HG03103 (cell line): Measurements from ENCODE around the gene LRRC8A.
"Not testable (repeated sequence)": the region's sequence is repeated elsewhere in the genome, so short reads cannot be mapped to it uniquely, and the experiment has no call there.

Source experiments
- ATAC-seq: cut with Tn5 transposase; IDR thresholded peaks from one replicate; pipeline ENCODE4 v1.9.1; 2021; ENCODE audit warnings: low read depth; ENCODE audit not compliant: unreplicated experiment

The LRRC8A gene

DNA sequence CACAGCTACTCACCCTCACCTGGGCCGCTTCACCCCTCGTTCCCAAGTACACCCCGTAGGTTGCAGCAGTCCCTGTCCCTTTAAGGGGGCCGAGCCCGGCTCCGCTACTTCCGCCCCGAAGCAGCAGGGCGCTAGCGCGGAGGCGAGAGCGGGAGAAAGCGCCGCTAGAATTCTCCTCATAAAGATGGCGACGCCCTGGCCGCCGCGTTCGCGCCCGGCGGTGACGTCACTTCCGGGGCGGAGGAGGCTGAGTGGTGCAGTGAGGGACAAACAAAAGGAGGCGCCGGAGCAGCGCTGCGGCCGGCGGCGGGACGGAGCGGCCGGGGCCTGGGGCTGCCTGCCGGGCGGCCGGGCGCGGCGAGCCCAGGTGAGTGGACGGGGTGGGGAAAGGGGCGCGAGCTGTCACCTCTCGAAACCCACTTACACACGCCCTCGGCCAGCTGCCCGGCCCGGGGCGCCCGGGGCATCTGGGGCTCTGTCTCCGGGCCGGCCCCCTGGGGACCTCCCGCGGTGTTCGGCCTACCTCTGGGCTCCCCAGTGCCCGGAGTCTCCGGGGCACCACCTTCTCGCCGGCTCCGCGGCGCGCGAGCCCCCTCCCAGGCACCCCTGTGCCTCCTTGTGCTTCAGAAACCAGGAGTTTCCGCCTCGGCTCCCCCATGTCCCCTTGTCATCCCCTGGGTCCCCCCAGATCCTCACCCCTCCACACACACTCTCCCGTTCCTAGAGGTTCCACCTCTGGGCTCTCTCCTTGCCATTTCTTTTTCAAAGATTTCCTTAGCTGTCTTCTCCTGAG is at the start of gene LRRC8A, which contains the start of gene KYAT1:
Gene LRRC8A (plus strand): TSS at position 250 of the 793 bp plus-strand sequence. CDS start 25,032 bp downstream, outside the sequence.
Gene KYAT1 (minus strand): TSS at position 67 of the 793 bp plus-strand sequence. CDS start 36,545 bp downstream, outside the sequence.
- peak; percentile 74 for ATAC-seq

DNA sequence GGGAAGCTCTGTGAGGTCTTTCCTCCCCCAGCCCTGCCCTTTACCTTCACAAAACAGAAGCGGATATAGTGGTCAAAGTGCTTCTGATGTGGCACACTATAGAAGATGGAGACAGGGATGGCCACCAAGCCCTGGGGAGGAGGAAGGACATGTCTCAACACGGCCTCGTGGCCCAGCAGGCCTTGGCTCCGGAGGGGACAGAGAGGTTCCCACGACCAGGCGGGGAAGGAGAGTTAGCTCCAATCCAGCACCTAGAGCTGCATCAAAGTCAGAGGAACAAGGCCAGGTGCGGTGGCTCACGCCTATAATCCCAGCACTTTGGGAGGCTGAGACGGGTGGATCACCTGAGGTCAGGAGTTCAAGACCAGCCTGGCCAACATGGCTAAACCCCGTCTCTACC is 48.2 kb upstream of the LRRC8A start:
- no peak for ATAC-seq

DNA sequence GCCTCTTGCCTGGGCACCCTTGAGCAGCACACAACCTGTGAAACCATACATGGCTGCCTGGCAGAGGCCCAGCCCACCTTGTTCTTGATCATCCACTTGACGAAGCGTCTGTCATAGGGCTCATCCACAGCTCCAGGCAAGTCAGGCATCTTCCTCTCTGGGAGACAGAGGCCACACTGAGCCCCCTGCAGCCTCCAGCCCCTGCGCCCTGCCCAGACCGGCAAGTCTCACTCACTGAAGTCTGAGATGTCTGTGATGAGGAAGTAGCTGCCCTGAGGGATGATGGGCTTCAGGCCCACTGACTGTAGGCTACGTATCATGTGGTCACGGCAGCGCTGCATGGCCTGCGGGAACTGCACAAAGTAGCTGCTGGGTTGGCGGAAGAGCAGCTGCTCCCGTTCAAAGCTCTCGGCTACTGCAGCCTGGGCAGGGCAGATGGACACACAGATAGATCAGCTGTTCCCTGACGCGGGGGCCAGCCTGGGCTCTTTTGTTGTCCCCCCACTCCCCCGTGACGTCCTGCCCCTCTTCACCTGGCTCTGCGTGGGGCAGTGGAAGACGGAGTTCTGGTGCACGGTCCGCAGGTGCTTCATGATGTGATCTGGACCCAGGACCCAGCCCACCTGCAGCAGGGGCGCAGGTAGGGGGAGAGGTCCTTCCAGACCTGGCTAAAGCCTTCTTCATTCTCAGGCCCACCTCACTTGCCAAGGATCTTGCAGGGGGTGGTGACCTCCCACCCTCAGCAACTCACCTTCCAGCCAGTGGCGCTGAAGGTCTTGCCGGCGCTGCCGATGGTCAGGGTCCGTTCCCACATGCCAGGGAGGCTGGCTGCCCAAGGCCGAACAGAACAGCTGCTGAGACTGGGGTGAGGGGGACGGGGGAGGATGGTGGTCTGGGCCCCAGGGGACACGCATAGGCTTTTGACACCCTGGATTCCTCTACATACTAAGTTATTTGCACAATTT is 46.4 kb upstream of the LRRC8A start:
- ATAC-seq, result no peak

DNA sequence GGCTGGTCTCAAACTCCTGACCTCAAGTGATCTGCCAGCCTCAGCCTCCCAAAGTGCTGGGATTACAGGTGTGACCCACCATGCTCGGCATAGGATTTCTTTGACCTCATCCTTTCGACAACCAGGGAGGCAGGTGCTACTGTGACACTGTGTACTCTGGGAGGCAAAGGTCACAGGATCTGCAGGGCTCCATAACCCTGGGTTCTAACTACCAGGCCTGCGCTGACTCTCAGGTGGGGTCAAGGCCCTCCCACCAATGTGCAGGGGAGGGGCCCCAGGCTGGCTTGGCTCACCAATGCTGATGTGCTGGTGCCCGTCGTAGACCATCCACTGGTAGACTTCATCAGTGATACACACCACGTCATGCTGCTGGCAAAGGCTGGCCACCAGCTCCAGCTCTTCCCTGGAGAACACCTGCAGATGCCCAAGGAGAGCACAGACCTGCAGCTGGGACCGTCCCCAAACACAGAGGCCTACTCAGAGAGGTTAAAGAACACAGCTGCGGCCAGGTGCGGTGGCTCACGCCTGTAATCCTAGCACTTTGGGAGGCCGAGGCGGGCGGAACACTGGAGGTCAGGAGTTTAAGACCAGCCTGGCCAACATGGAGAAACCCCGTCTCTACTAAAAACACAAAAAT is 45.3 kb upstream of the LRRC8A start:
- no peak for ATAC-seq

DNA sequence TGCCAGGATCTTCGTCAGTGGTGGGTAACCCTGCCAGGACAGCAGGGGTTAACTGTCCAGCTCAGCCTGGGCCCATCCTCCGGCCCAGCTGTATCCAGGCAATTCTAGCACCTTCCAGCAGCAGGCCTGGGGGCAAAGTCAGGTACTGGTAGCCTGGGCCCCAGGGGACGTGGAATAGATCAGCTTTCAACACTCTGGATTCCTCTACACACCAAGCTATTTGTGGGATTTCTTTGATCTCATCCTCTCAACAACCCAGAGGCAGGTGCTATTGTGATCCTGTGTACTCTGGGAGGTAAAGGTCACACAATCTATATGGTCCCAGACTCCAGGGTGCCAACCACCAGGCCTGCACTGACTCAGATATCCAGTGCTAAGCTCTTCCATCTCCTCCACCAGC is 43.6 kb upstream of the LRRC8A start:
- no peak for ATAC-seq

DNA sequence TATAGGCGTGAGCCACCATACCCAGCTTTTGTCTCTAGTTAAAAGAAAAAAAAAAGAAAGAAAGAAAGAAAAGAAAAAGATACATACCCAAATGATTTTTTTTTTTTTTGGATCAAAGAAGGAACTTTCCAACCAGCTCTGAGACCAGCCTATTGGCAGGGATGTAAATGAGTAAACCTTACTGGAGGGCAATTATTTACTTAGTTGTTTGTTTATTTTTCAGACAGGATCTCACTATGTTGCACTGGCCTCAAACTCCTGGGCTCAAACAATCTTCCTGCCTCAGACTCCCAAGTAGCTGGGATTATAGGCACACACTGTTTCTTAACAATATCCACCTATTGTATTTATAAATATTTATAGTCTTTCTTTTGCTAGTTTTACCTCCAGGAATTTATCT is 41.4 kb upstream of the LRRC8A start:
- ATAC-seq, result no peak

DNA sequence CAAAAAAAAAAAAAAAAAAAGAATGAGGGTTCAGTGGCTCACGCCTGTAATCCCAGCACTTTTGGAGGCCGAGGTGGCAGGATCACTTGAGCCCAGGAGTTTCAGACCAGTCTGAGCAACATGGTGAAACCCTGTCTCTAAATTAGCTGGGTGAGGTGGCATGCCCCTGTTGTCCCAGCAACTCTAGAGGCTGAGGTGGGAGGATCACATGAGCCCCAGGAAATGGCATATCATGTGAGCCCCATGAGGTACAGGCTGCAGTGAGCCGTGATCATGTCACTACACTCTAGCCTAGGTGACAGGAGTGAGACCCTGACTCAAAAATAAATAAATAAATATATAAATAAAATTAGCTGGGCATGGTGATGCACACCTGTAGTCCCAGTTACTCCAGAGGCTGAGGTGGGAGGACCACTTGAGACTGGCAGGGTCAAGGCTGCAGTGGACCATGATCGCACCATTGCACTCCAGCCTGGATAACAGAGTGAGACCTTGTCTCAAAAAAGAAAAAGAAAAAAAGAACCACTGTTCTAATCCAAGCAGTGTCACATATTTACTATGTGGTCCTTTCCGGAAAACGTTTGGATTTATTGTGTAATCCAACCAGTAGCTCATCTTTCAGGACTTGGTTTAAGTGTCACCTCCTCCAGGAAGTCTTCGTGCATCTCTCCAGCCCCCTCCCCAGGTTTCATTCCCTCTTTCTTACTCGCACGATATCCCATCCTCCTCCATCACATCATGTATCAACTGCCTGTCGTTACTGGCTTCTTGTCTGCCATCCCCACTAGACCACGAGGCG is 40.0 kb upstream of the LRRC8A start:
- ATAC-seq, result no peak

DNA sequence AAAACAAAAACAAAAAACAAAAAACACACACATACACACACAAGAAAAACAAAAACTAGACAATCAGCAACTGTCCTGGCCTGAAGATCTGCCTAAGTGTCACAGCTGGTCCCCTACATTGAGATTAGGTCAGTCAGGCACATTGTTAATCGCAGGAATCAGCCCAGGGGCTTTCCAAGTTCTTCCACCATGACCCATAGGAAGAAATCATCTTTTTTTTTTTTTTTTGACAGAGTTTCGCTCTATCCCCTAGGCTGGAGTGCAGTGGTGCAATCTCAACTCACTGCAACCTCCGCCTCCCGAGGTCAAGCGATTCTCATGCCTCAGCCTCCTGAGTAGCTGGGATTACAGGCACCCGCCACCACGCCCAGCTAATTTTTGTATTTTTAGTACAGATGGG is 38.8 kb upstream of the LRRC8A start:
- not testable (repeated sequence) for ATAC-seq

DNA sequence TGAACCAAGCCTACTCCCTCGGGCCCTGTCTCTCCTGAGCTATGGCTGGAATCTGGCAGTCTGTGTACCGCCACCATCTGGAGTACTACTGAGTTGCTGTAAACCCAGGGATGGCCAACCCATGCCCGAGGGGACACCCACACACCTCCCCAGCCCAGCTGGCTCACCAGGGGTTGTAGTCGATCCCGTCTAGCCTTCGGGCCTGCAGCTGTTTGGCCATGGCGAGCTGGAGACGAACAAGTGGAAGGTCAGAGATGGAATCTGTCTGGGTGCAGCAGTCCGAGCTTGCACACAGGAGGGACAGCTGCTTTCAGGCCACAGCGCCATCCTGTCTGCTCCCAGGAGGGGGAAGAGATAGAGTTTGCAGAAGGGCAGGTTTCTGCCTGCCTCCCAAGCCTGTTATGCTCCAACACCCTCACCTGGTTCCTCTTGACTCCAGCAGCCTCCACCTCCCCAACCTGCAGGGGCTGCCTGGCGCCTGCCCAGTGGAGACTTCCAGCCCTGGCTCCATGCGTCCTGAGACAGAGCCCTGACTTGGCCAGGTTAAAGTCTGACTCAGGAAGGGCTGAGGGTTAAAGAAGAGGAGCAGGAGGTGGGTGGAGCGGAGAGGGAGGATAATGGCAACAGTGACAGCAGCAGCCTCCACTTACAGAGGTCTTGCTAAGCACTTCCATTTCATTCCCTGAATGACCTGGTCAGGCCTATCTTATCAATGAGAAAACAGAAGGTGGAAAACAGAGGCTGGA is 36.6 kb upstream of the LRRC8A start:
- ATAC-seq, result no peak

DNA sequence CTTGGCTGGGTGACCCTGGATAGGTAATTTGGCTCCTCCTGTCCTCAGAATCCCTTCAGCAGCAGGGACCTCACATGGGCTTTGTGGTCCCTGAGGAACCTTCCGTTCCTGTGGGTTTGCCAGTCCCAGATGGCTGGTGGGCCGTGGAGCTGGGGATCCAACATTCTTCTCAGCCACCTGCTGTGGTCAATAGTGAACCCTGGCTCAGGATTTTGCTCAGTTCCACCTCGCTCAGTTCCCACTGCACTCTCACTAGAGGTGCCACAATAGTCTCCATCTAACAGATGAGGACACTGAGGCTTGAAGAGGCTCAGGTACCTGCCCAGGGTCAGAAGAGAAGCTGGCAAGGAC is 35.3 kb upstream of the LRRC8A start:
- no peak for ATAC-seq

DNA sequence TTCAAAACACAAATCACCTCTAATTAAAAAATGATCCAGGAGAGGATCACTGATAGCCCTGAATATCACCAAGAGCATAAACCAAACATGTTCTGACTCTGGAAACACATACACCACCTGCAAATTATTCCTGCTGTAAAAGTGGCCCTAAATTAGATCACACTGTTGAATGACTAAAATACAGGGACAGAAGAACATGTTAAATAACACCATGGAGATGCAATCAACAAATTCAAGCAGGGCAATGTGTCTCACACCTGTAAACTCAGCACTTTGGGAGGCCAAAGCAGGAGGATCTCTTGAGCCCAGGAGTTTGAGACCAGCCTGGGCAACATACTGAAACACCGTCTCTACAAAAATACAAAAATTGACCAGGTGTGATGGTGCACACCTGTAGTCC is 34.1 kb upstream of the LRRC8A start:
- no peak for ATAC-seq

DNA sequence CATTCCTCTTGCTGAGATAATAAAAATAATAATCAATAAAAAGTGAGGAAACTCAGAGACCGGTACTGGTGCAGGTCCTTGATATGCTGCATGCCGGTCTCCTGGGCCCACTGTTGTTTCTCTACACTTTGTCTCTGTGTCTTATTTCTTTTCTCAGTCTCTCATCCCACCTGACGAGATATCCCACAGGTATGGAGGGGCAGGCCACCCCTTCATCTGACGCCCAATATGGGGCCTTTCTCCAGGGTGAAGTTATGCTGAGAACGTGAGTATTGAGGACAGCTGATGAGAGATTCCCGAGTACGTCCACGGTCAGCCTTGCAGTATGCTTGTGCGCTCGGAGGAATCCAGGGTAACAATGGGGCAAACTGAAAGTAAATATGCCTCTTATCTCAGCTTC is 30.9 kb upstream of the LRRC8A start:
- not testable (repeated sequence) for ATAC-seq

DNA sequence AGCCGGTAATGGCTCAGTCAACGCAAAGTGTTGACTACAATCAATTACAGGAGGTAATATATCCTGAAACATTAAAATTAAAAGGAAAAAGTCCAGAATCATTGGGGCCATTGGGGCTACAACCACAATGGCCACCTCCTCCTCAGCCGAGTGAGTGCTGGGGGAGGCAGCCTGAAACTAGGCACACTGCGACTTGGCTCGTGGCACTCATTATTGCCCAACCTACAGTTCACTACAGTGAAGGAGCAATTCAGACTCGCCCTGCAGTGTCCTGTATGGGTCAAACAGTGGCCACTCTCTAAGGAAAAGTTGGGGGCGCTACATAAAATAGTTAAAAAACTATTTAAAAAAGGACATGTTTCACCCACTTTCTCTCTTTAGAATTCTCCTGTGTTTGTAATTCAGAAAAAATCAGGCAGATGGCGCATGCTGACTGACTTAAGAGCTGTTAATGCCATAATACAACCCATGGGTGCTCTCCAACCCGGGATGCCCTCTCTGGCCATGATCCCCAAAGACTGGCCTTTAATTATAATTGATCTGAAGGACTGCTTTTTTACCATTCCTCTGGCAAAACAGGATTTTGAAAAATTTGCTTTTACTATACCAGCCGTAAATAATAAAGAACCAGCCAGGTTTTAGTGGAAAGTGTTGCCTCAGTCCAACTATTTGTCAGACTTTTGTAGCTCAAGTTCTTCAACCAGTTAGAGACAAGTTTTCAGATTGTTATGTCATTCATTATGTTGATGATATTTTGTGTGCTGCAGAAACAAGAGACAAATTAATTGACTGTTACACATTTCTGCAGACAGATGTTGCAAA is 29.9 kb upstream of the LRRC8A start:
- ATAC-seq, result not testable (repeated sequence)

DNA sequence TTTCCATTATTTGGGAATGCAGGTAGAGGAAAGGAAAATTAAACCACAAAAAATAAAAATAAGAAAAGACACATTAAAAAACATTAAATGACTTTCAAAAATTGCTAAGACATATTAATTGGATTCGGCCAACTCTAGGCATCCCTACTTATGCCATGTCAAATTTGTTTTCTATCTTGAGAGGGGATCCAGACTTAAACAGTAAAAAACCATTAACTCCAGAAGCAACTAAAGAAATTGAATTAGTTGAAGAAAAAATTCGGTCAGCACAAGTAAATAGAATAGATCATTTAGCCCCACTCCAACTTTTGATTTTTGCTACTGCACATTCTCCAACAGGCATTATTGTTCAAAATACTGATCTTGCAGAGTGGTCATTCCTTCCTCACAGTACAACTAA is 29.3 kb upstream of the LRRC8A start:
- not testable (repeated sequence) for ATAC-seq

DNA sequence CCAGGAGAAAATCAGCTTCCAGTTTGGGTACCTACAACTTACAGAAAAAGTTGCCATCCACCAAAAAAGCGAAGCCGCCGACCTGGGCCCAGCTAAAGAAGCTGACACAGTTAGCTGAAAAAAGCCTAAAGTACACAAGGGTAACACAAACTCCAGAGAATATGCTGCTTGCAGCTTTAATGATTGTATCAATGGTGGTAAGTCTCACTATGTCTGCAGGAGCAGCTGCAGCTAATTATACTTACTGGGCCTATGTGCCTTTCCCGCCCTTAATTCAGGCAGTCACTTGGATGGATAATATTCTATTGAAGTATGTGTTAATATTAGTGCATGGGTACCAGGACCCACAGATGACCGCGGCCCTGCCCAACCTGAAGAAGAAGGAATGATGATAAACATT is 27.5 kb upstream of the LRRC8A start:
- ATAC-seq, result not testable (repeated sequence)

DNA sequence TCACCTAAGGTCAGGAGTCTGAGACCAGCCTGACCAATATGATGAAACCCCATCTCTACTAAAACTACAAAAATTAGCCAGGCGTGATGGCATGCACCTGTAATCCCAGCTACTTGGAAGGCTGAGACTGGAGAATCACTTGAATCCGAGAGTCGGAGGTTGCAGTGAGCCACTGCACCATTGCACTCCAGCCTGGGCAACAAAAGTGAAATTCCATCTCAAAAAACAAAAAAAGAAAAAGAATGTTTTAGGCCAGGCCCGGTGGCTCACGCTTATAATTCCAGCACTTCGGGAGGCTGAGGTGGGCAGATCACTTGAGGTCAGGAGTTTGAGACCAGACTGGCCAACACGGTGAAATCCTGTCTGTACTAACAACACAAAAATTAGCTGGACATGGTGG is 23.5 kb upstream of the LRRC8A start:
- ATAC-seq, result not testable (repeated sequence)

DNA sequence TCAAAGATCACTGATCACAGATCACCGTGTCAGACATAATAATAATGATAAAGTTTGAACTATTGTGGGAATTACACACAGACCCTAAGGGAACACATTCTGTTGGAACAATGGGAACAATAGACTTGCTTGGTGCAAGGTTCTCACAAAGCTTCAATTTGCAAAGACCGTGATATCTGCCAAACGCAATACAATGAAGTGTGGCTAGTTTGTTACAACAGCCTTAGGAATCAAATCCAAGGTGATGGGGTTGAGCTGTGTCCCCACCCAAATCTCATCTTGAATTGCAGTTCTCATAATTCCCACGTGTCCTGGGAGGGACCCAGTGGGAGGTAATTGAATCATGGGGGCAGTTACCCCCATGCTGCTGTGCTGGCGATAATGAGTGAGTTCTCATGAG is 21.0 kb upstream of the LRRC8A start:
- ATAC-seq, result no peak

DNA sequence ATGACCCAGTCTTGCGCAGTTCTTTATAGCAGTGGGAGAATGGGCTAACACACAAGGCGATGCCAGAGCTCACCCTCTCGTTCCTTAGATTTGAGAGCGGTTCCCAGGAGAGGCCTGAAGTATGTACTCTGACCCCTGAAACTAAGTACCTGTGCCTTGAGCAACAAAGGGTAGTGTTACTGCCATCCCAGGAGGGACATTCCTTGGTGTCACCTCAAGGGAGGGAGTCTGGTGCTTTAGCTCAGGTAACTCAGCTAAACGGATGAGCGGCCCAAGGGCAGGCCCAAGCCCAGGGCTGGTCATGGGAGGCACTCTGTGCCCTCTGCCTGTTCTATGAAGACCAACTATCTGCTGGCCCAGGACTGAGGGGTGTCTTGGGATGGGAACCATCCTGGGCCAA is 20.4 kb upstream of the LRRC8A start:
- ATAC-seq, result no peak

DNA sequence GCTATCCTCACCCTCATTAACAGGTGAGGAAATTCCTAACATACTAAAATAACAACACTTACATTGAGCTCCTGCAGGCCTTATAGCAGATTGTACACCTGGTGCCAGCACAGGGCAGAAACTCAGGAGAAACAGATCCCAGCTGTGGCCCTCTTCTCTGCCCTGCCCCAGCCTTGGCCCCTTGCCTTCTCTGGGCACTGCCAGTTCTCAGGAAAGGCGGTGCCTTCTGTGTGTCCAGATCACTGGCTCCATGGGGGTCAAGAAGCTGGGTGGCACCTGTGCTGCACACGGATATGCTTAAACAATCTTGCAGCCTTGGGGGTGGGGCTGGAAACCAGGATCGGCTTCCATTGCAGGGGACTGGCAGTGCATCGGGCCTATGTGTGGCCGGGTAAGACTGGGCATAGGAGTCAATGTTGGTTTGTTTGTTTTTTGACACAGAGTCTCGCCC is 19.5 kb upstream of the LRRC8A start:
- ATAC-seq, result no peak
